Head of caudate nucleus (tissue), 42 donors: Measurements from ENCODE around the gene ITIH4.
A peak's percentile ranks its signal among the peaks of the same experiment; 100 is the strongest.

Experiments
- DNase-seq, 42 donors: peaks; one replicate each; pipeline versions ENCODE4 v3.0.0 to v3.0.0-alpha.2; 2020 to 2021; ENCODE audit warnings: mixed read lengths in 7 of 42
- intact Hi-C: fragments of 100-400 bp; cut with DNase I; formaldehyde crosslinking; loops from one replicate; pipeline ENCODE4 v1.15.0; 2022

The ITIH4 gene

GRCh38 chr3:52851348-52851747, 20.9 kb upstream of the ITIH4 start:
- peak in 12 of 42 donors; percentile 15 to 58 (median 22) for DNase-seq
- intact Hi-C loops: no loop called here

DNA sequence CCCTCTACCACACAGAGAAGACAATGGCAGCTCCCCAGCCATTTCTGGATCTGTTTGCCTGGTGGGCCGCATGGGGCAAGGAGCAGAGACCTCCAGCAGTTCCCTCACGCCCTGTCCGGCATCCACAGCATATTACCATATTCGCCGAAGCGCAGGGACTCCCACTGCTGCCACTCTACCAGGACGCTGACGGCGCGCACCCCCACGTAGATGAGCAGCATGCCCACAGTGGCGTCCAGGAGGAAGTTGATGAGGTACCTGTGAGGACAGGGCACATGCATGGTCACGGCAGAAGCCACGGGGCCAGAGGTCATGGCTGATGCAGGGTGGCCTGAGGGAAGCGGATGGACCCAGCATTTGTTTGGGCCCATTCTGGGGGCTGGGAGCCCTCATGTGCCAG, 19.2 kb upstream of the ITIH4 start:
- intact Hi-C loops: loop anchor here (10.0 kb wide), 1 partner anchor 225 kb away; no protein-coding TSS in a partner anchor
- no peak for DNase-seq

- intact Hi-C loops: loop anchor here (10.0 kb wide), 1 partner anchor 226 kb away; no protein-coding TSS in a partner anchor
- no peak for DNase-seq
Observed at GRCh38 chr3:52848617-52849016, 18.1 kb upstream of the ITIH4 start.

DNA sequence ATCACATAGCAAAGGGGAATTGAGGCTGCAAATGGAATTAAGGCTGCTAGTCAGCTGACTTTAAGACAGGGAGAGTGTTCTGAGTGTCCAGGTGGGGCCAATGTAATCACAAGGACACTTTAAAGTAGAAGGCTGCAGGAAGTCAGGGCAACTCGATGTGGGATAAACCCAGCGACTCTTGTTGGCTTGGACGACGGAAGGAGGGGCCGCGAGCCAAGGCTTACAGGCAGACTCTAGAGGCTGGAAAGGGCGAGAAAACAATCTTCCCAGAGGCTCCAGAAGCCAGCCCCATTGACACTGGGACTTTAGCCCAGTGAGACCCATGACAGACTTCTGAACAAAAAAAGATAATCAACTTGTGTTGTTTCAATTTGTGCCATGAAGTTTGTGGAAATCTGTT, 17.3 kb upstream of the ITIH4 start:
- intact Hi-C loops: loop anchor here (10.0 kb wide), 1 partner anchor 227 kb away; no protein-coding TSS in a partner anchor
- DNase-seq: no peak

- intact Hi-C loops: loop anchor here (10.0 kb wide), 1 partner anchor 228 kb away; no protein-coding TSS in a partner anchor
- no peak for DNase-seq
Observed at GRCh38 chr3:52847241-52847640, 16.8 kb upstream of the ITIH4 start.

DNA sequence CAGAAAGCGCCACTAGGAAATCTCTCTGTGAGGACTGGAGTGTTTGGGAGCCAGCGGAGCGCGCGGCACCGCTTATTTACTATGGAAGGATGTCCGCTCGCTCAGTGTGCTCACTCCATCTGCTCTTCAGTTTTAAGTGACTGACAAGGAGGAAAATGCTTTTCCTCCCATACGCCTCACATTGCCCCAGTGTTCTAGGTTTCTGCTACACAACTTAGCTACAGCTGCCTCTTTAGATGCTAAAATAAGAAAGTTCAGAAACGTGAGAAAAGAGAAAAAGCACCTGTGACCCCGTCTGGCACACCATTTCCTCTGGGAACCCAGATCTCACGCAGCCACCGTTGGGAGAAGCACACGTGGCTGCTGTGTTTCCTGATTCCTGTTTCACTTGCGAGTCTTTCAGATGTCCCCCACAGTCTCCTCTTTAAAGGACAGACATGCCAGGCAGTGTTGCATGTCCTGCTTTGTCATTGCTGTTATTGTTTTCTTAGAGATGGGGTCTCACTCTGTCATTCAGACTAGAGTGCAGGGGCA, 16.0 kb upstream of the ITIH4 start:
- intact Hi-C loops: loop anchor here (10.0 kb wide), 1 partner anchor 228 kb away; no protein-coding TSS in a partner anchor

GRCh38 chr3:52845691-52846431, 15.4 kb upstream of the ITIH4 start:
- intact Hi-C loops: loop anchor here (10.0 kb wide), 1 partner anchor 229 kb away; no protein-coding TSS in a partner anchor
- peak in 26 of 42 donors; percentile 14 to 74 (median 40) for DNase-seq

More for the DNA sequence above, 16.0 kb upstream of the ITIH4 start:
- no peak for DNase-seq

DNA sequence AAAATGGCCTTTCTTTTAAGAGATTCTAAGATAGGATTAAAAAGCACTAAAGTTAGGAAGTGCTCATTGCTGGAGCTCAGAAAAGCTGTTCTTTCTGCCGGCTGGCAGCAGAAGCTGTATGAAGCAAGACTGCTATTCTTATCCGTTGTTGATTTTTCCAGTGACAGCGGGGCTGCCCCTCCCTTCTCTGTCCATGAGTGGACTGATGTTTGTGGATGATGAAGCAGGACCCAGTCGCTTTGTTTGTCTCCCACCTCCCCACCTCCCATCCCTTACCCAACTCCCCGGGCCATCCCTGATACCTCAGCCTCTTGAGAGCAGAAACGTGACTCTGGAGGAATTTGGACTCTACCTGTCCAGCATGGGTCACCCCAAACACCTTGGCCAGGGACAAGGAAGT, 14.7 kb upstream of the ITIH4 start:
- peak in 26 of 42 donors; percentile 8 to 70 (median 37) for DNase-seq

GRCh38 chr3:52844290-52844975, 14.0 kb upstream of the ITIH4 start:
- peak in 1 of 42 donors; percentile 13 for DNase-seq
- intact Hi-C loops: loop anchor here (10.0 kb wide), 1 partner anchor 230 kb away; no protein-coding TSS in a partner anchor

More for the DNA sequence above, 14.7 kb upstream of the ITIH4 start:
- intact Hi-C loops: loop anchor here (10.0 kb wide), 1 partner anchor 230 kb away; no protein-coding TSS in a partner anchor

DNA sequence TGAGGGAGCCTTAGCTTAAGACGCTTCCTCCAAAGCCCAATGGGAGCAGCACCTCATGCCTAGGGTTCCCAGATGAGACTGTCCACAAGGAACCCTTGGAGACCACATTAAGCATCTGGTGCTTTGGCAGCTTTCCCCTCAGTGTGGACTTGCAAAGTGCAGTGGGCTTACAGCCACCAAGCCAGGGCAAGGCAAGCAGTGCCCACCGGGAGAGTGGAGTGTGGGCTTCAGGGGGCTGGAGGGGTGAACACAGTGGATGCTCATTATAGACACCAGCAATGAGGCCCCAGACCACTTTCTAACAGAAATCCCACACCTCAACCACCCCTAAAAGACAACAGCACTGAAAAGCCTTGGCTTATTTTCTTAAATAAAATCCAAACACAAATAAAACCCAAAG, 13.4 kb upstream of the ITIH4 start:
- intact Hi-C loops: loop anchor here (10.0 kb wide), 1 partner anchor 231 kb away; no protein-coding TSS in a partner anchor
- no peak for DNase-seq

- DNase-seq: no peak
Observed at GRCh38 chr3:52843108-52843865, 12.8 kb upstream of the ITIH4 start.

DNA sequence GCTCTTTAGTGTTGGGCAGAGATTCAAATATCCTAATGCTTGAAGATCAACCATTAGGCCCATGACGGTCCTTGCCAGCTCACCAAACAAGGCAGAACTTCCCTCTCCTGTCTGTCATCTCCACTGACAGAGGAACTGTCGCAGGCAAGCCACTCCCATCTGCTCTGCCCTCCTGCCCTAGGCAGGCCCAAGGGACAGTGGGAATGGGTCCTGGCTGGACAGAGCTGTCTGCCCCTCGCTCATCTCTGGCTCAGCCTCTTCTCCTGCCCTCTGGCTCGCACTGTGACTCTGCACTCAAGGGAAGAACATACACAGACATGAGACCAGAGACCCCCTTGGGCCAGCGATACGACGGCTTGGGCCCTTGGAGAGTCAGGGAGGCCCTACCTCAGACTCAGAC, 12.0 kb upstream of the ITIH4 start:
- intact Hi-C loops: loop anchor here (10.0 kb wide), 1 partner anchor 232 kb away; no protein-coding TSS in a partner anchor
- no peak for DNase-seq

More at GRCh38 chr3:52843108-52843865, 12.8 kb upstream of the ITIH4 start:
- intact Hi-C loops: loop anchor here (10.0 kb wide), 1 partner anchor 232 kb away; no protein-coding TSS in a partner anchor

DNA sequence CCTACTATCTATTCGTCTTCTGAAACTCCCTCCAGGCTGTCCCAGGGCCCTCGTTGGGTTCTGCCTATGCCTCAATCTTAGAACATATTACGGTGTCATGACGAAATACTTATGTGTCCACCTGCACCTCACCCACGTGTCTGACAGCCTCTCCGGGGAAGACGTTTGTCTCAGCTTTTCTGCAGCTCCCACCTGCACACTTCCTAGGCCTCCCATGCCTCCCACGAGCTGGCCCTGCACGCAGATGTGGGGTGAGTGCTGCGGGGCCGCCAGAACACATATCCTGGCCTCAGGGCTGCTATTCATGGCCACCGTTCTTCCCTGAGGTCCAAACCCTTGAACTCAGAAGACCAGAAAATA, 11.5 kb upstream of the ITIH4 start:
- intact Hi-C loops: loop anchor here (10.0 kb wide), 1 partner anchor 233 kb away; no protein-coding TSS in a partner anchor
- no peak for DNase-seq

DNA sequence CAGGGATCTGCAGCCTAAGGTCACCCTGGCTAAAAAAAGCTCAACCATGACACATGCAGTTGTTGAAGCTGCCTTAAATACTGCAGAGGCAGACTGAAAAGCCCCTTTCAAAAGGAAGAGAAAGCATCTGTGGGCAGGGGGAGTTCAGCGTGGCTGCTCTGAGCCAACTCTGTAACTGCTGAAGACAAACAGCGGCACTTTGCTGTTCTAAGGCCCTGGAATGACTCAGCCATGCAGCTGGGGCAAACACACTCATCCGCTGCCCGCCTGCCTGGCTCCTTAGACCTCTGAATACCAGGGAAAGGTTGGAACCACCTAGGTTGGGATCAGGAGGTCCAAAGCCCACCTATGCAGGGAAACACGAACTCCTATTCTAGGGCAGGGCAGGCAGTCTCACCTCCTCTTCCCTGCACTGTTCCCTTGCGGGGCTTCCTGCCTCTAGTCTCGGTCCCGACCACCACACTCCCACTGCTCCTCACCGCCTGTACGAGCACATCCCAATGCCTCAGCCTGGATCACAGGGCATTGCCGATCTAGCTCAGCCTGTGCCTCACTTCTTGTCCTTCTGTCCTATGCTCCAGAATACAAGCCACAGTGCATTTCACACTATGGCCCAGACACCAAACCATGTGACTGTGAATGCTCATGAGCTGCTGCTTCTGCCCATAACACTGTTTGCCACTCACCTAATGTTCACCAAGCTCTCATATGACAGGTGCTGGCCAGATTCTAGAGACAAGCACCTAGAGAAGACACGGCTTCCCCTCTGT, 10.9 kb upstream of the ITIH4 start:
- DNase-seq: no peak
- intact Hi-C loops: loop anchor here (10.0 kb wide), 1 partner anchor 233 kb away; no protein-coding TSS in a partner anchor

DNA sequence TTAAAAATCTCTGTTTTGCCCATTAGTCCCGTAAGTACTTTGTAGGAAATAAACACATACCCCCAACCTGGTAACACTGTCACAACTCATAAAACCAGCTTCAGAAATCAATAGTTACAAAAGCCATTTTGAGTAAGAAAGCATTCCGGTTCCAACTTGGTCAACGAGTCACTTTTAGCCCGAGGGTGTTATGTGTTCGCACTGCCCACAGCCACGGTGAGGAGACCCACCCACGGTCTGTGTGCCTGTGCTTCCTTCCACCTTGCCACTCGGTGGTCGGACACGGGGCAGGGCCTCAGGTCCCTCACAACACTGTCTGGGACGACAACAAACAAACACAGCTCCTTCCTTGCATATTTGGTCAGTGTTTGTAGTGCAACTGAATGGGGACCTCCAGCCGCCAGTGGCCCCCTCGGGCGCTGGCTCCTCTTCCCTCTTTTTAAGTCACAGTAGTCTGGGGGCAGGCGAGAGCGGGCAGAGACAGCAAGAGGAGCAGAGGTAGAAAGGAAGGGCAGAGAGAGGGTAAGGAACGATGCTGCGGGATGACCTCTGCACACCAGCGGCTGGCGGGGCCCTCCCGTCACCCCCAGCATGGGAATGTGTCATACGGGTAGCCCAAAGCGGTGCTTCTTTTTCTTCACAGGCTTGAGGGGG, 9.5 kb upstream of the ITIH4 start:
- intact Hi-C loops: loop anchor here (10.0 kb wide), 1 partner anchor 235 kb away; no protein-coding TSS in a partner anchor
- DNase-seq: no peak

DNA sequence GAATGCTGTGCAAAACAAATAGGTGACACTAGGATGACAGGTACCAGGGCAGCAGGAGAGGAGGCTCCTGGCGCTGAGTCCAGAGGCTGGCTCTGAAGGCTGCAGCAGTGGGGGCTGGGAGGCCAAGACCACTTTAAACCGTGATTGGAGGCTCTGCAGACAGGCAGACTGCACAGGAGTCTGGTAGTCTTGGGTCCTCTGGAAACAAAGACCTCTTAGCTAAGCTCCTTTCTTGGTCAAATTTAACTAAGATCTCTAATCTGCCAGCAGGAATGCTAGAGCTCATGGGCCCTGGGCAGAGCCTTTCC, 8.8 kb upstream of the ITIH4 start:
- no peak for DNase-seq
- intact Hi-C loops: no loop called here

- intact Hi-C loops: no loop called here
- no peak for DNase-seq
Observed at GRCh38 chr3:52838561-52839267, 8.2 kb upstream of the ITIH4 start.
